Ascending aorta (tissue), 2 donors: ENCODE results near the gene NATD1. TPM values are rescaled to one million over a fixed set of nuclear protein-coding genes. Genes with fewer than 3 reads are reported as not detected.
A peak's percentile ranks its signal among the peaks of the same experiment; 100 is the strongest.

Source experiments
- DNase-seq, 2 donors: peaks; one replicate each; pipeline ENCODE4 v3.0.0-alpha.2; 2019; ENCODE audit warnings: low spot score in 2 of 2
- H3K27ac ChIP-seq, 2 donors: fragments of 200-600 bp; sonication (generic); one replicate each; pipeline ENCODE4 v1.5.1; 2016 to 2017; ENCODE audit warnings: mild to moderate bottlenecking in 1 of 2
- H3K27me3 ChIP-seq: fragments of 200-600 bp; sonication (generic); one replicate; pipeline ENCODE4 v1.5.1; 2017
- H3K36me3 ChIP-seq, 2 donors: fragments of 200-600 bp; sonication (generic); one replicate each; pipeline ENCODE4 v1.5.1; 2016
- H3K4me1 ChIP-seq, 2 donors: fragments of 200-600 bp; sonication (generic); one replicate each; pipeline ENCODE4 v1.5.1; 2016 to 2017; ENCODE audit warnings: mild to moderate bottlenecking in 1 of 2
- H3K4me3 ChIP-seq, 2 donors: fragments of 200-600 bp; sonication (generic); one replicate each; pipeline ENCODE4 v1.5.1; 2016 to 2017; ENCODE audit warnings: mild to moderate bottlenecking in 1 of 2
- H3K9me3 ChIP-seq, 2 donors: fragments of 200-600 bp; sonication (generic); one replicate each; pipeline ENCODE4 v1.5.1; 2016
- CTCF ChIP-seq, 3 experiments: fragments of 200-600 bp in 2 of 3; fragments of 450-650 bp in 1 of 3; sonication (generic) in 2 of 3; IDR thresholded peaks; one replicate each; pipeline ENCODE4 v1.5.1; 2016 to 2019; ENCODE audit warnings: antibody characterized with exemption in 3 of 3, mild to moderate bottlenecking in 1 of 3, moderate library complexity in 1 of 3
- intact Hi-C: fragments of 100-400 bp; cut with DNase I; formaldehyde crosslinking; loops from one replicate; pipeline ENCODE4 v1.15.1; 2023
- total RNA-seq: library from RNA; depleted of rRNA; stranded (reverse); fragments of >200 nt; gene quantifications from one replicate; pipeline ENCODE4 v1.1.0, GENCODE V29; 2016

The NATD1 gene
- total RNA-seq, result 13.4 TPM

- TF ChIP-seq CTCF (IDR thresholded peaks at IDR 0.05), result peak in 1 of 3 experiments; percentile 15
- Histone ChIP-seq H3K9me3 (no peaks in the 10 kb centered on the region), H3K27me3 (no peaks in the 10 kb centered on the region), H3K36me3 (no peaks in the 10 kb centered on the region), H3K4me1 (peaks cover 16 to 27% of the 10 kb centered on the region in 2 donors), H3K4me3 (peak within 1 kb of the TSS; percentile 50 to 86), H3K27ac (peak within 1 kb of the TSS; percentile 43 to 77)
- DNase-seq, result peak; percentile 63 to 94
- intact Hi-C loops, result loop anchor here (1.0 to 10.0 kb wide), 6 partner anchors 22 to 208 kb away; partner anchors contain the start of genes DHRS7B, TMEM11 and USP22
Observed at GRCh38 chr17:21252796-21253645, at the start of gene NATD1. Gene NATD1, minus strand, starts transcription at chr17:21253410. Its CDS starts 146 bp downstream, at chr17:21253264.

- TF ChIP-seq CTCF (IDR thresholded peaks at IDR 0.05), result no peak
- Histone ChIP-seq H3K36me3 (peaks cover 63 to 80% of the 10 kb centered on the region in 2 donors), H3K27ac (no peak overlapping the region), H3K4me1 (no peaks in the 10 kb centered on the region), H3K4me3 (no peak overlapping the region), H3K27me3 (no peaks in the 10 kb centered on the region), H3K9me3 (no peaks in the 10 kb centered on the region)
- no peak for DNase-seq
- intact Hi-C loops, result no loop called here
Observed at GRCh38 chr17:21301593-21302550, 48.7 kb upstream of the NATD1 start.

- H3K27ac ChIP-seq, result no peak overlapping the region
- DNase-seq, result no peak
- intact Hi-C loops, result no loop called here
- H3K36me3 ChIP-seq, result peaks cover 63 to 77% of the 10 kb centered on the region in 2 donors
- H3K4me3 ChIP-seq, result no peak overlapping the region
- H3K9me3 ChIP-seq, result no peaks in the 10 kb centered on the region
- H3K4me1 ChIP-seq, result peaks cover 0 to 7% of the 10 kb centered on the region in 2 donors
- TF ChIP-seq CTCF (IDR thresholded peaks at IDR 0.05), result no peak
- H3K27me3 ChIP-seq, result no peaks in the 10 kb centered on the region
Observed at GRCh38 chr17:21300601-21301571, 47.7 kb upstream of the NATD1 start.

- intact Hi-C loops, result no loop called here
- Histone ChIP-seq H3K9me3 (no peaks in the 10 kb centered on the region), H3K36me3 (peaks cover 63 to 76% of the 10 kb centered on the region in 2 donors), H3K4me3 (no peak overlapping the region), H3K4me1 (peaks cover 0 to 9% of the 10 kb centered on the region in 2 donors), H3K27me3 (no peaks in the 10 kb centered on the region), H3K27ac (no peak overlapping the region)
- TF ChIP-seq CTCF (IDR thresholded peaks at IDR 0.05), result no peak
- DNase-seq, result no peak
Observed at GRCh38 chr17:21299981-21300600, 46.9 kb upstream of the NATD1 start.
